Inflammatory macrophage treated with lipopolysaccharide for 1 hour (primary cell): ENCODE measurements around the gene SPAG9.

Experiments used
- DNase-seq, 2 donors: peaks; one replicate each; pipeline ENCODE4 v3.0.0-alpha.2; 2020 to 2022

SPAG9 gene

DNA sequence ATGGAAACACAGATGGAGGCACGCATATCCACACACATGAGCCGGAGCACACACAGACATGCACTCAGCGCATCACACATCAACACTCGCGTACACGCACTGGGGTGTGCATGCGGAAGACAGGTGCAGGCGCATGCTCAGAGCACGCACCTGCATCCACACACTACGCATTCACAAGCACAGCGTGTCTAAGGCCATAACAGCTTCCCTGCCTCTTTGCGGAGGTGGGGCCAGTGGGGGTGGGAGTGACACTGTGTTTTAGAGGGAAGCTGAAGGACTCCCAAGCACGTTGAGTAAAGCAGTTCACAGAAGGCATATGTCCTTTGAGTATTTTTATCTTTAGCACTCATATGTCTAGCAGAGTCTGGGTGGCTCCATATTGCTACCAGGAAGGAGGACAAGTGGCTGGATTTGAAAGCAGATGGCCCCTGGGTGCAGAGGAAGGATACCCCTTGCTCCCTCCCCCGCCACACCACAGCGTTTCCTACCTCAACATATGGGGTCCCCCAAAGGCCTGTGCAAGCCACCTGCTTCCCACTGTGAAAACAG is 185.9 kb downstream of the SPAG9 start:
- peak in 1 of 2 donors; percentile 71 for DNase-seq

DNA sequence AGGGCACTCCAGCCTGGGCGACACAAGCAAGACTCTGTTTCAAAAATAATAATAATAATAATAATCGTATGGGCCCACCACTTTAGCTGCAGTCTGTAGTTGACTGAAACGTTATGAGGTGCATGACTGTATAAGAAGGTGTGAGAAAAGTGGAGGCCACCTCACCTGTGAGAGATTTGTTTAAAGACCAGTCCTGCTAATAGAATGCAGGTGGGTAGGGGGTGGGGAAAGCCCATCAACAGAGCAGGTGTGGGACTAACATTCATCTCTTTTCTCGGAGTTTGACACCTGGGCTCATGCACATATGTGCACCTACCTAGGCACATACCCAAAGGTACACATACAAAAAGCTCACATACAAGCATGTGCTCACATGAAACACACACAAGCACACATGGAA is 186.5 kb downstream of the SPAG9 start:
- DNase-seq = no peak

DNA sequence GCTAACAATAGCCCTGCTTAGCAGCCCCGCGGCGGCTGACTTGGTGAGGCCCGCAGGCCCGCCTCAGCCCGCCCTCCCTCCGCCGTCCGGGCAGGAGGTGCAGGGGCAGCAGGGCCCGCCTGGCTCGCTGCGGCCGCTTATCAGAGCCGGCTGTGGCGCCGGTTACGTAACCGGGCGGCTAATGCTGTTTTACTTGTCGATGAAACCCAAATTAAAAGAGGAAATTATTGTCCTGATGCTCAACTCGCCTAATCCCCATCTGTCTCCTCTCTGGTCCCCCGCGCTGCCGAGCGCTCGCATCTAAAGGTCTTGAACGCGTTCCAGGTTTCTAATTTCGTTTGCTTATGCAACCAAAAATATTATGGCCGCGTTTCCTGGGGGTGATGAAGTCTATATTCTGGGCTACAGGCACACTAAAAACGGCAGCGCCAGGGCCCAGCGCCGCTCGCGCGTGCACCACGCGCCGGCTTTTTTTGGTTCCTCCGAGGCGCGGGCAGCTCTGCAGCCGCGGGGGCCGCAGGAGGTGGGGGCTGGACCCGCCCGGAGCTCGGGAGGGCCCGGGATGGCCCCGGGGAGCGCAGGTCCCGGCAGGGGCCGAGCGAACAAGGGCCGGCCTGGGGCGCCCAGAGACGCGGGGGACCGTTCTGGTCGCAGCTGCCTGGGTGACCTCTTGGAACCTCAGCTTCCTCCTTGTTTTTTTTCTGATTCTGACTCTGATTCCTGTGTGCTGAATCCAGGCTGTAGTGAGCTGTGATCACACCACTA is 189.3 kb downstream of the SPAG9 start:
- DNase-seq = peak in 1 of 2 donors; percentile 43

DNA sequence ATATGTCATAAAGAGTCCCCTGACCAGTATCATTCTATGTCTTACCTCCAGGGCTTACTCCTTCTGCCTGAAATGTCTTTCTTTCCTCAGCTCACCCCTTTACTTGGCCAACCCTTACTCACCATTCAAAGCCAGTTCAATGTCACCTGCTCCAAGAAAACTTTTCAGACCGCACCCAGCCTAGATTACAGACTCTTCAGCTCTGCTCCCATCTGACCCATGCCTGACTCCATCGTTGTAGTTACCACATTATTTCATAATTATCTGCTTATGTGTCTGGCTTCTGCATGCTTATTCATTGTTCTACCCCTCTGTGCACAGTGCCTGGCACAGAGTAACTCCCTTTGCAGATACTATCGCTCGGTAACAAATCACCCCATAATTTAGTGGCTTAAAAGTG is 192.0 kb downstream of the SPAG9 start:
- peak; percentile 40 to 61 for DNase-seq

DNA sequence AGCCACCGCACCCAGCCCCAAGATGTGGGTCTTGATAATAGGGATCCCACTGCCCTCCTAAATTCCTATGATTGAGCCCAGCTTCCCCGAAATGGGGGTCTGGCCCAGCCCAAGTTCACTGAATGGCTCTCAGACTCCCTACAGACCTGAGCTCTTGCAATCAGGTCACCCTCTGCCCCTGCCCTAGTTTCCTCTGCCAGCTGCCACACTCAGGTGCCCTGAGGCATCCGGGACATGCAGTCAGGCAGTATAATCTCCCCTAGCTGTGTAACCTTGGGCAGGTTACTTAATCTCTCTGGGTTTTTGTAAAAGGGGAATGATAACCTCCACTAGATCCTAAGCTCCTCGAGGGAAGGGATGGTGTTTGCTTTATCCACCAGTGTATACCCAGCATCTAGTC is 193.4 kb downstream of the SPAG9 start:
- DNase-seq = no peak

DNA sequence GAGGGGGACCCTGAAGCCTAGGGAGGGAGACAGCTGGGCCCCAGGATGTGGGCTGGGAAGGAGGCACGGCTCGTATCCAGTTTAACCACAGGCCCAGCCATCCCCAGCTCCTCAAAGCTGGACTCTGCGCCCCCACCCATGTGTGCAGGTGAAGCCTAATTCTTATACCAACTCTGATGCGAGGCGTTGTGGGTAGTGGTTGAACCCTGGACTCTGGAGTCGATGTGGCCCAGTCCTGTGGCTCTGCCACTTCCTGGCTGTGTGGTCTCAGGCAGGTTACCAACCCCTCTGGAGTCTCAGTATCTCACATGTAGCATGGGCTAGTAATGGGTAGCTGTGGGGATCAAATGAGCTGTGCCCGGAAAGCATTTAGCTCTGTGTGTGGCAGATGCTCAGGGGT is 194.1 kb downstream of the SPAG9 start:
- no peak for DNase-seq

DNA sequence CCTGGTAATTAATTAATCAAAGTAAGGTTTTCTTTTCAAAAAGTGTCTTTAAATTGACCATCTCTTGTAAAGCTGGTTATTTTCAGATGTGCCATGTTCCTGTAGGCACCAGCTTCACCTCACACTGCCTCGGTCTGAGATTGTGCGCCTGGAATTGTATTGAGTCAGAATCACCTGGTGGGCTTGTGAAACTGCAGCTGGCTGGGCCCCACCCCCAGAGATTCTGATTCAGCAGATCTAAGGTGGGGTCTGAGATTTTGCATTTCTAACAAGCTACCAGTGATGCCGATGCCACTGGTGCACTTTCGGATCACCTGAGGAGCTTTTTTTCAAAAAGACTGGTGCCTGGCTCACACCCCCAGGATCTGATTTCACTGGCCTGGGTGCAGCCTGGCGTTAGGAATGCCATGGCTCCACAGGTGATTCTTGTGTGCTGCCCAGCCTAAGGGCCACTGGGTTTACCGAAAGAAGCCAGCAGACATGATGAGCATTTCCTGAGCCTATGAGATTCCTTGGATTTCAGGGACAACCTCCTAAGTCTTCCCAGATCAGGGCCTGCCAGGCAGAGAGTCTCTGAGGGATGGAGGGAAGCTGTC is 195.3 kb downstream of the SPAG9 start:
- no peak for DNase-seq

DNA sequence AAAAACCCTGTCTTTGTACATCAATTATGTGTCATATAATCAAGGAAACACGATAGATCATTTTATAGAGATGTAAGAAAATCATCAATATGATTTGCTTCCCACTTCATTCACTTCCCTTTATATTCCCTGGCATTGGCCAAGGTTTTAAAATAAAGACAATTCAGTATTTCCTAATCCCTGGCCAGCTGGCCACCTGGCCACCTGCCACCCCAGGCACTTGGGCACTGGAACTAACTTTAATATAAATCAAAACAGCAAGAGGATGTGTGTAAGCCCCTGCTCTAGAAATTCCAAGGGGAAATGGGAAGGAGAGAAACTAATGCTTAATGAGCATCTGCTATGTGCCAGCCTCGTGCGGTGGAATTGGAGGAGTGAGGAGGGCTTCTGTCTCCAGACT is 195.9 kb downstream of the SPAG9 start:
- no peak for DNase-seq

DNA sequence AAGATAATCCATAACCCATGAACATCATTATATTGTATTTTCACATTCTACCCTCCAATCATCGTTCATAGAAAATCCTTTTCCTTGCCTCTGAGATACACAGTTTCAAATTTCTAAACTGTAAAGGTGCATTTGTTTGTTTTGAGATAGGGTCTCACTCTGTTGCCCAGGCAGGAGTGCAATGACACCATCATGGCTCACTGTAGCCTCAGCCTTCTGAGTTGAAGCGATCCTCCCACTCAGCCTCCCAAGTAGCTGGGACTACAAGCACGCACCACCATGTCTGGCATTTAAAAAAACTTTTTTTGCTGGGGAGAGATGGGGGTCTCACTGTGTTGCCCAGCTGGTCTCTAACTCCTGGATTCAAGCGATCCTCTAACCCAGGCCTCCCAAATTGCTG is 196.4 kb downstream of the SPAG9 start:
- DNase-seq = no peak

DNA sequence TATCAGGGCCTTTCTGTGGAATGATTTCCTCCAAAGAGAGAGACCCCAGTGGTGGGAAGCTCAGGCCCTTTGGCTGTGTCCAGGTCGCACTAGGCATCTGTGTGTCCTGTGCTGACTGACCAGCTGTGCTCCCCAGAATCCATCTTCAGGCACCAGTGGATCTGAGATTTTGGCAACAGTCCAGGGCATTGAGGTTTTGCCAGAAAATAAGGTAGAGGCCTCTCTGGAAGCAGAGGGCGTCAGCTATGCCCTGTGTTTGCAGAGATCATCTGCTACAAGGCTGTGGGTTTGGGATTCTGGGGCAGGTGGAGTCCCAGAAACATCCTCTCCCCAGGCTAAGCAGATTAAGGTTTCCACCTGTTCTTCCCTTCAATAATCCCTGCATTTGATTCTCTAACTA is 197.1 kb downstream of the SPAG9 start:
- no peak for DNase-seq

DNA sequence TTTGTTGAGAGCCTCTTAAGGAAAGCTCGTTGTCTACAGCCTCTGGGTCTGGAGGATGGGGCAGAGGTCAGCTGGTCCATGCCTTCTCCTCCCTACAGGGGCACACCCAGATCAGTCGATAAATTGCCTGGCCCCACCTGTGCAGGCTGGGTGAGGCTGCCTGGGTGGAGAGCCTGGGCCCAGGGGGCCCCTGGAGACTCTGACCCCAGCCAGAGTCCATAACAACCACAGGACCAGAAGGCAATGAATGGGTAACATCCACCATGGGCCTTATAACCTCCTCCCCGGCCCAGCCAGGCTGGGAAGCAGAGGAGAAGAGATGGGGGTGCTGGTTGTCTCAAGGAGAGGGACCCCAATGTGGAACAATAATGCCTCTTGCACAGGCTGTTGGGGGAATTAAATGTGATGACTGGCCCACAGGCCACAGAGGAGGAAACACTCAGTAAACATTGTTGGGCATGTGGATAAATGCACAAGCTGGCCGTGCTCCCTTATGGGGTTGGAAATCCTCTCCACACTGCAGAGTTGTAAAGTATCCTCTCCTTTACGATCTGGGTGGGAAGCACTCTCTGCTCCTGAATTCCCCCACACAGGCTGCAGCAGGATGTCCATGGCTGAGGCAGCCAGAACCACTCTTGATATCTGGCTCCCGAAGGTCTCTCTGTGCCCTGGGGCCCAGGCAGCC is 197.8 kb downstream of the SPAG9 start:
- DNase-seq = no peak

DNA sequence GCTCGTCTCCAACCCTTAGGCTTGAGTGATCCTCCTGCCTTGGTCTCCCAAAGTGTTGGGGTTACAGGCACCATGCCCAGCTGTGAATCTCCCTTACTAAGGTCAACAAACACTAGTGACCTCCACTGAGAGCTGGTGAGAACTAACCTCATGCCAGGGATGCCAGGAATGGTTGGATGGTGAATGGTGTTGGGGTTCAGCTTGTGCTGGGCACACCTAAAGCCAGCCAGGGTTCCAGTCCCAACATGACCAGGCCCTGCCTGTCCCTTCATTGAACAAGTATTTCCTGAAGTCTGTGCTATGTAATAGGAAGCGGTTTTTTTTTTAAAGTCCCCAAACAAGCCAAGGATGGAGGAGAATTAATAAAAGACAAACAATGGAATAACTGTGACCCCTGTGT is 198.6 kb downstream of the SPAG9 start:
- DNase-seq = no peak

DNA sequence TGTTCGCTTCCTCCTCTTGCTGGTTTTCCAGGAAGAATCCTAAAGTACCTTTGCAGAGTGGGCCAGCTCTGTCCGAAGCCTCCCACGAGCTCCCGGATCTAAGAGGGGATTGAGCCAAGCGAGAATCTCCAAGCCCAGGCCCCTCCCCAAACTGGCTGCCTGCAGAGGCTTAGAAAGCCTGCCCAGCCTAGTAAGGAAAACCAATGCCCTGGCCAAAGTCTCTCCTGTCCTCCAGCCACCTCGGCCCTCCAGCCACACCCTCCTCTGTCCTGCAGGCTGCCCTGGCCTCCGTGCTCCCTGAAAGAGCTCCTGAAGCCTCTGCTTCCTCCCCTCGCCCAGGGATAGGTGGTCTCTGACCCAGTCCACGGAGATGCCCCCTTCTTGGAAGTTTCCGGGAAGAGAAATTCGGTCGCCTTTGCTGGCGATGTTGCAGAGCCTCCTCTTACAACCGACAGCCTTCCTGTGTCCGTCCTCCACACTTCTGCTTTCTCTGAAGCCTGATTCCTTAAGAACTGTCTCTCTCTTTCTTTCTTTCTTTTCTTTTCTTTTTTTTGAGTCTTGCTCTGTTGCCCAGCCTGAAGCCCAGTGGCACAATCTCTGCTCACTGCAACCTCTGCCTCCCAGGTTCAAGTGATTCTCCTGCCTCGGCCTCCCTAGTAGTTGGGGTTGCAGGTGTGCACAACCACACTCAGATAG is 199.6 kb downstream of the SPAG9 start:
- no peak for DNase-seq

DNA sequence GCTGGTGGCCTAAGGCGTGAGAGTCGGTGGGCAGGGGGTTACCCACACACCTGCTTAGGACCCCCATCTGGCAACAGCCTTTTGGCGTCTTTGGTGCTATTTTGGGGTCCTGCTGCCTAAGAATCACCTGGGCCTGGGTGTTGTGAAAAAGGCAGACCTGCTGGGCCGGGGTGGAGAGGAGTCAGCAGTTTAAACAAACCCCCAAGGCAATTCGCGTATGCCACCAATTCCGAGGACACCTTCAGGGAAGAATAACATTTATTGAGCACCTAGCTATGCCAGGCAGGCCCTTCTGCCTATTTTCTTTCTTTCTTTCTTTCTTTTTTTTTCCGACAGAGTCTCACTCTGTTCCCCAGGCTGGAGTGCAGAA is 200.6 kb downstream of the SPAG9 start:
- no peak for DNase-seq

DNA sequence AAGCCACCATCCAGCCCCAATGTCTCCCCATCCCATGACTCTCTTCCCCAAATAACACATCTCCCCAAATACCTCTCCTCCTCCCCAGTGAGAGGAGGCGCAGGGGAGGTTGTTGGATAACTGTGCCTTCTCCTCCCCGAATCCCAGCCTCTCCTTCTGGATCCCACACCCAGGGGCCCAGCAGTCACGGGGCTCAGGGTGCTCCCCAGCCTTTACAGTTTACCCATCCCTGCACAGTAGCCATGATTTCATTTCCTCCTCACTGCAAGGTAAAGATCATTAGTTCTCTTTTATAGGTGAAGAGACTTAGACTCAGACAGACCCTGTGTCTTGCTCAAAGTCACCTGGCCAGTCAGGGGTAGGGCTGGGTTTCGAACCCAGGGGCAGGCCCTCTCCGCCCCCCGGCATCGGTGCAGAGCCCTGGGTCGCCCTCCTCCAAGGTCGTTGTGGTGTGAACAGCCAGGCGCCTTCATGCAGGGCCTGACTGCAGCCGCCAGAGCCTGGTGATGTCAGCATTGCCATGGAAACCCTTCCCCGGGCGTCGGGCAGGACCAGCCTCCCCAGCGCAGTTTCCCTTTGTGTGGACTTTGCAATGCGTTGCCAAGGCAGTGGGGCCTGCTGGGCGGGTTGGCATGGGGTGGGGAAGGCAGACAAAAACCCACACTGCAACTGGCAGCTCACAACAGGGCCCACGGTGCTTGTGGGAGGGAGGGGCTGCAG is 201.2 kb downstream of the SPAG9 start:
- DNase-seq = peak; percentile 89 to 93

DNA sequence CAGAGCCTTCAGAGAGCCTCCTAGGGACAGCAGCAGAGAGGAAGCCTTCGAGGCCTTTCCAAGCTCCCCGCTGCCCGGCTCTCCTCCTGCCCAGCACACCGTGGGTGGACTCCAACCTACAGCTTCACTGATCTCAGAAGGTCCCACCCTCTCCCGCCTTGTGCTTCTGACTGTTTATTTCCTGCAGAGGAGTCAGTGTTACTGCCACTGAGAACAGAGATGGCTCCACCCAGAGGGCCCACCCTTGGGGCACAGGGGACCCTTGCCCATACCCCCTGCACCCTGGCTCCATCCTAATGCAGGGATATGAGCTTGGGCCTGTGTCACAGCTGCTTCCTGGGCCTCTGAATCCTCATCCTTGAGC is 201.8 kb downstream of the SPAG9 start:
- DNase-seq = peak; percentile 74 to 90

DNA sequence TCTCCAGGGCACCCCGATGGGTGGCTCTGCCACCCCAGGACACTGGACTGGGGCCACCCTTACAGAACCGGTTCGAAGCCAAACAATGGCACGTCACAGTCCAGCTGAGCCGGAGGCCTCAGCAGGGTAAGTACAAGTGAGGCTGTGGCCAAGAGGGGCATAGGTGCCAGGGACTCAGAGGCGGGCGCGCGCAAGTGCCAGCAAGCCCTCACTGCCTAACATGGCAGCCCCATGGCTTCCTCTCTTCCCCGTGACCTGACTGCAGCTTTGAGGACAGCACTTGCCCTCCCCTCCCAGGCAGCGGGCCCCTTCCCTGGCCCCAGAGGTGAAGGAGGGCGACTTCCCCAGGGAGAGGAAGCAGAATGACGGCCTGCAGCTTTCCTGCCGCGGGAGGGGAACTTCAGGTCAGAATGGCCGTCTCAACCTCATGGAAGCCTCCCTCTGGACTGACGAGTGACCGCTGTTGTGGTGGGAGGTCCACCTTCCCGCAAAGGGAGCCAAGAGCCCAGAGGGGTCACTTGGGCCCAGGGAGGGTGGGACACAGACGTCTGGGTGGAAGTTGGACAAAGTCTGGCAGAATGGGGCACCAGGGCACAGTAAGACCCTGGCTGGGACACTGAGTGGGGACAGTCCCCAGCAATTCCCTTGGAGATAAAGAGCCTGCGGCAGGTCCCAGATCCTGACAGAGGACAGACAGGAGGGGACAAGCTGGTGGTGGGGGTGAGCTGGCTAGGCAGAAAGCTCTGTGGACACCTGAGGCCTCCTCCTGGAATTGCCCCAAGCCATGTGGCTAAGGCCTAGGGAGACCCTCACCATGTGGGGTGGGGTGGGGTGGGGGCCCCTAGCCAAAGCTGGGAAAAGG is 202.4 kb downstream of the SPAG9 start:
- DNase-seq = peak; percentile 22 to 44

DNA sequence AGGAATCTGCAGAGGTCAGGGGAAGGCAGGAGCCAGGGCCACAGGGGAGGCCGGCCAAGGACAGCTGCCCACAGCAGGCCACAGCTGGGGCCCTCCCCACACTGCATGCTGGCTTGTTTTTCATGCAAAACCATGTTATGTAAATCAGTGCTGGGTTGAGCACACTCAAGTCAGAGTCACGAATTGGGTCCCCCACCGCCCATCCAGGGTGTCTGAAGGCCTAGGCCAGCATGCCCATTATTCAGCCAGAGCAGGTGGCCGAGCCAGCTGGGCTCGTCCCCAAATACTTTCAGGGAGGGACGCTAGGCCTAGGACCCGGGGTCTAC is 203.3 kb downstream of the SPAG9 start:
- DNase-seq = no peak

DNA sequence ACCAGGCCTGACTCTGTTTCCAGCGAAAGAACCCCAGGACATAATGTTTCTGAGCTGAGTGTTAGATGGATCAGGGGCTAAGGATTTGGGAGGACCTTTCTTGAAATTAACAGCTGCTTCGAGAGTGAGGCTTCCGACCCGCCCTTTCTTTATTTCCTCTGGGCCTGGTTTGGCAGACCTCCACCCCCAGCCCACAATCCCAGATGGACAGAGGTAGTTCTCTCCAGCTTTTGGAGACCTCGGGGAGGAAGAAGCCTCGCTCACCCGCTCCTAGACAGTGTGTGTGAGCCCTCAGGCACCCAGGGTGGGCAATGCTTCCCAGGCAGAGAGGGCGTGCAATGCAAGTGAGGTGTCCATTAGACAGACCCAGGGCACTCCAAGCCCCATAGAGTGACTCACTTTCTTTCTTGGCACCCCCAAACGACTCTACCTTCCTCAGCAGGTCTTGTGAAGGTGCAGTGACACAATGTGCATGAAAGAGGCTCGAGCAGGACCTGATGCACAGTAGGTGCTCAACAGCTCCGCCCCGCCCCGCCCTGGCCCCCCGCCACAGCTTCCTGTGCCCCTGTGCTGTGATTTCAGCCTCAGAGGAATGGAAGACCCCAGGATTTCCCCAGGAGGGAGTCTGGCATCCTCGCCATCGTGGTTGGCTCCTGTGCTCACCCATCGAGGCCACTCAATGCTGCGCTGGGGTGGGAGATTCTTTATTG is 203.8 kb downstream of the SPAG9 start:
- no peak for DNase-seq

DNA sequence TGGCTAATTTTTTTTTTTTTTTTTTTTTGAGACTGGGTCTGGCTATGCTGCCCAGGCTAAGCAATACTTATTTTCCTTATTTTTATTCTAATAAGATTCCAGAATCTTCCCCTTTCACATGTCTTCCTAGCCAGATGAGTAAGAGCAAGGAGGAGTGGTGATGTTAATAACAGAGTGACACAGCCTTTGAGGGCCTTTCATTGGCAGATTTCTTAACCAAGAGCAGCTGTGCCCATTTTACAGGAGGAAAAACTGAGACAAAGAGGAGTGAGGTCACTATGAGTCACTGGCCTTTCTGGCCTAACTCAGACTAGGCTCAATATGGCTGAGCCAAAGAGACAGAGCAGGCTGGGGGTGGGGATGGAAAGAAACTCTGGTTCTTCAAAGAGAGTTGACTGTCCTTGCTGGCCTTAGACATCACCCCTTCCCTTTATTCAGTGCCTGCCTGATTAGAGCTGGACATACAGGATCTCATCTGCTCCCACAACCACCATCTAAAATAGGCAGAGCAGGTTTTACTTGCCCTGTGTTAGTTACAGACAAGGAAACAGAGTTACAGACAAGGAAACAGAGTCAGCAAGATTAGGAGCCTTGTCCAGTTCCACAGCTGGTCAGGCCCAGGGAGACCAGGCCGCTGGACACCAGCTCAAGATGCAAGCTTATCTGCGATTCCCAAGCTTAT is 204.5 kb downstream of the SPAG9 start:
- peak in 1 of 2 donors; percentile 40 for DNase-seq
